ENCODE results near the gene EMILIN2. TPM values are rescaled to one million over a fixed set of nuclear protein-coding genes. Genes with fewer than 3 reads are reported as not detected.
A peak's percentile ranks its signal among the peaks of the same experiment; 100 is the strongest.
"Not testable (repeated sequence)": the region's sequence is repeated elsewhere in the genome, so short reads cannot be mapped to it uniquely, and the experiment has no call there.

The EMILIN2 gene
- total RNA-seq, 3 donors from 2014 or later = 19.2 to 22.3 (median 21.5) TPM

GRCh38 chr18:2853173-2853925 is 6.5 kb downstream of the EMILIN2 start:
- Mint-ChIP-seq H3K4me3 (no peak overlapping the region), H3K4me1 (ENCODE audit: low read depth) (peaks cover 9% of the 10 kb centered on the region), H3K36me3 (ENCODE audit: insufficient read depth) (no peaks in the 10 kb centered on the region), H3K27me3 (ENCODE audit: low read depth) (peaks cover 30% of the 10 kb centered on the region), H3K9me3 (no peaks in the 10 kb centered on the region)
- ATAC-seq (no peak), DNase-seq (no peak)

- H3K4me3 Mint-ChIP-seq = no peak overlapping the region
- DNase-seq (no peak), ATAC-seq (no peak)
- H3K36me3 Mint-ChIP-seq (ENCODE audit: insufficient read depth) = no peaks in the 10 kb centered on the region
- H3K4me1 Mint-ChIP-seq (ENCODE audit: low read depth) = peaks cover 4% of the 10 kb centered on the region
- no peaks in the 10 kb centered on the region for H3K9me3 Mint-ChIP-seq
- H3K27me3 Mint-ChIP-seq (ENCODE audit: low read depth) = peaks cover 23% of the 10 kb centered on the region
These were observed 7.3 kb downstream of the EMILIN2 start for GRCh38 chr18:2853926-2854664.

GRCh38 chr18:2854875-2855274 is 8.1 kb downstream of the EMILIN2 start:
- peaks cover 4% of the 10 kb centered on the region for H3K4me1 Mint-ChIP-seq (ENCODE audit: low read depth)
- H3K36me3 Mint-ChIP-seq (ENCODE audit: insufficient read depth) = peaks cover 3% of the 10 kb centered on the region
- no peak for DNase-seq
- peaks cover 6% of the 10 kb centered on the region for H3K9me3 Mint-ChIP-seq
- H3K27me3 Mint-ChIP-seq (ENCODE audit: low read depth) = peaks cover 19% of the 10 kb centered on the region
- no peak for ATAC-seq
- no peak overlapping the region for H3K4me3 Mint-ChIP-seq

GRCh38 chr18:2855560-2856350 is 8.9 kb downstream of the EMILIN2 start:
- peaks cover 3% of the 10 kb centered on the region for H3K4me1 Mint-ChIP-seq (ENCODE audit: low read depth)
- H3K9me3 Mint-ChIP-seq = peaks cover 9% of the 10 kb centered on the region
- DNase-seq (no peak), ATAC-seq (no peak)
- peaks cover 15% of the 10 kb centered on the region for H3K27me3 Mint-ChIP-seq (ENCODE audit: low read depth)
- peaks cover 3% of the 10 kb centered on the region for H3K36me3 Mint-ChIP-seq (ENCODE audit: insufficient read depth)
- no peak overlapping the region for H3K4me3 Mint-ChIP-seq

GRCh38 chr18:2856547-2857170 is 9.9 kb downstream of the EMILIN2 start:
- peaks cover 2% of the 10 kb centered on the region for H3K4me1 Mint-ChIP-seq (ENCODE audit: low read depth)
- peaks cover 7% of the 10 kb centered on the region for H3K27me3 Mint-ChIP-seq (ENCODE audit: low read depth)
- no peak for DNase-seq
- peaks cover 3% of the 10 kb centered on the region for H3K36me3 Mint-ChIP-seq (ENCODE audit: insufficient read depth)
- H3K4me3 Mint-ChIP-seq = no peak overlapping the region
- peak in 1 of 2 donors; percentile 43 for ATAC-seq
- peaks cover 9% of the 10 kb centered on the region for H3K9me3 Mint-ChIP-seq

- H3K4me1 Mint-ChIP-seq (ENCODE audit: low read depth) = peaks cover 2% of the 10 kb centered on the region
- H3K27me3 Mint-ChIP-seq (ENCODE audit: low read depth) = peaks cover 3% of the 10 kb centered on the region
- peaks cover 3% of the 10 kb centered on the region for H3K36me3 Mint-ChIP-seq (ENCODE audit: insufficient read depth)
- peaks cover 9% of the 10 kb centered on the region for H3K9me3 Mint-ChIP-seq
- ATAC-seq (no peak), DNase-seq (no peak)
- no peak overlapping the region for H3K4me3 Mint-ChIP-seq
These were observed 10.8 kb downstream of the EMILIN2 start for GRCh38 chr18:2857491-2858131.

- H3K9me3 Mint-ChIP-seq; H3K4me3 Mint-ChIP-seq; H3K36me3 Mint-ChIP-seq (ENCODE audit: insufficient read depth); H3K27me3 Mint-ChIP-seq (ENCODE audit: low read depth); ATAC-seq; H3K4me1 Mint-ChIP-seq (ENCODE audit: low read depth); DNase-seq: not testable (repeated sequence)
These were observed 13.6 kb downstream of the EMILIN2 start for GRCh38 chr18:2860397-2860796.

GRCh38 chr18:2863997-2864396 is 17.2 kb downstream of the EMILIN2 start:
- H3K36me3 Mint-ChIP-seq (ENCODE audit: insufficient read depth); H3K27me3 Mint-ChIP-seq (ENCODE audit: low read depth); H3K9me3 Mint-ChIP-seq; H3K4me1 Mint-ChIP-seq (ENCODE audit: low read depth); H3K4me3 Mint-ChIP-seq; DNase-seq; ATAC-seq: not testable (repeated sequence)

GRCh38 chr18:2866465-2866864 is 19.7 kb downstream of the EMILIN2 start:
- not testable (repeated sequence) for ATAC-seq; H3K27me3 Mint-ChIP-seq (ENCODE audit: low read depth); DNase-seq; H3K36me3 Mint-ChIP-seq (ENCODE audit: insufficient read depth); H3K4me1 Mint-ChIP-seq (ENCODE audit: low read depth); H3K4me3 Mint-ChIP-seq; H3K9me3 Mint-ChIP-seq

GRCh38 chr18:2869207-2869606 is 22.4 kb downstream of the EMILIN2 start:
- no peak overlapping the region for H3K4me3 Mint-ChIP-seq
- no peaks in the 10 kb centered on the region for H3K4me1 Mint-ChIP-seq (ENCODE audit: low read depth)
- peaks cover 2% of the 10 kb centered on the region for H3K36me3 Mint-ChIP-seq (ENCODE audit: insufficient read depth)
- no peaks in the 10 kb centered on the region for H3K9me3 Mint-ChIP-seq
- no peaks in the 10 kb centered on the region for H3K27me3 Mint-ChIP-seq (ENCODE audit: low read depth)
- no peak for DNase-seq
- ATAC-seq = no peak

- no peak overlapping the region for H3K4me3 Mint-ChIP-seq
- no peaks in the 10 kb centered on the region for H3K27me3 Mint-ChIP-seq (ENCODE audit: low read depth)
- ATAC-seq (no peak), DNase-seq (no peak)
- no peaks in the 10 kb centered on the region for H3K9me3 Mint-ChIP-seq
- H3K4me1 Mint-ChIP-seq (ENCODE audit: low read depth) = no peaks in the 10 kb centered on the region
- peaks cover 2% of the 10 kb centered on the region for H3K36me3 Mint-ChIP-seq (ENCODE audit: insufficient read depth)
These were observed 24.4 kb downstream of the EMILIN2 start for GRCh38 chr18:2871111-2871720.

GRCh38 chr18:2872095-2872494 is 25.3 kb downstream of the EMILIN2 start:
- no peaks in the 10 kb centered on the region for H3K27me3 Mint-ChIP-seq (ENCODE audit: low read depth)
- peaks cover 2% of the 10 kb centered on the region for H3K36me3 Mint-ChIP-seq (ENCODE audit: insufficient read depth)
- H3K9me3 Mint-ChIP-seq = no peaks in the 10 kb centered on the region
- no peaks in the 10 kb centered on the region for H3K4me1 Mint-ChIP-seq (ENCODE audit: low read depth)
- ATAC-seq (no peak), DNase-seq (no peak)
- H3K4me3 Mint-ChIP-seq = no peak overlapping the region

GRCh38 chr18:2874765-2875164 is 28.0 kb downstream of the EMILIN2 start:
- Mint-ChIP-seq H3K27me3 (ENCODE audit: low read depth) (no peaks in the 10 kb centered on the region), H3K9me3 (no peaks in the 10 kb centered on the region), H3K36me3 (ENCODE audit: insufficient read depth) (no peaks in the 10 kb centered on the region), H3K4me3 (no peak overlapping the region), H3K4me1 (ENCODE audit: low read depth) (no peaks in the 10 kb centered on the region)
- ATAC-seq = no peak
- DNase-seq = no peak

Measured in activated T-cell treated with anti-CD3 and anti-CD28 coated beads, Interleukin-2, amount 50 U/mL, for 4 hours (primary cell).